Right lobe of liver (tissue), 6 donors: ENCODE results near the gene TSPO. TPM values are rescaled to one million over a fixed set of nuclear protein-coding genes. Genes with fewer than 3 reads are reported as not detected.

Source experiments
- ATAC-seq, 4 donors: fragments of 200-7000 bp; cut with Tn5 transposase; one replicate each; pipeline ENCODE4 v1.9.1; 2020; ENCODE audit warnings: mild to moderate bottlenecking in 4 of 4, moderate library complexity in 4 of 4
- DNase-seq, 3 donors: peaks; one replicate each; pipeline ENCODE4 v3.0.0-alpha.2; 2020
- H3K27ac ChIP-seq, 3 donors: fragments of 200-600 bp; one replicate each; pipeline ENCODE4 v1.8.0; 2022
- H3K27me3 ChIP-seq, 2 donors: fragments of 200-600 bp; one replicate each; pipeline ENCODE4 v1.8.0; 2022
- H3K36me3 ChIP-seq, 4 donors: fragments of 200-600 bp; sonication (generic) in 1 of 4; one replicate each; pipeline versions ENCODE4 v1.5.1 to v1.8.0; 2017 to 2022; ENCODE audit warnings: control low read depth in 1 of 4
- H3K4me1 ChIP-seq, 4 donors: fragments of 200-600 bp; sonication (generic) in 1 of 4; one replicate each; pipeline versions ENCODE4 v1.5.1 to v1.8.0; 2017 to 2022; ENCODE audit warnings: control low read depth in 1 of 4
- H3K4me3 ChIP-seq, 3 donors: fragments of 200-600 bp; one replicate each; pipeline ENCODE4 v1.8.0; 2022
- H3K9me3 ChIP-seq, 4 donors: fragments of 200-600 bp; sonication (generic) in 1 of 4; one replicate each; pipeline versions ENCODE4 v1.5.1 to v1.8.0; 2017 to 2022; ENCODE audit warnings: control low read depth in 1 of 4
- POLR2A ChIP-seq: fragments of 450-650 bp; IDR thresholded peaks from one replicate; pipeline ENCODE4 v1.6.1; 2017; ENCODE audit warnings: antibody characterized with exemption, mild to moderate bottlenecking
- WGBS: methylation state at CpG from one replicate; pipeline ENCODE4 v1.1.6; 2018; ENCODE audit warnings: low coverage, low lambda C conversion rate; ENCODE audit not compliant: insufficient coverage; ENCODE audit errors: missing lambda C conversion rate; 5-methylcytosine and 5-hydroxymethylcytosine counted together
- intact Hi-C, 2 donors: fragments of 100-400 bp; cut with DNase I; formaldehyde crosslinking; loops; one replicate each; pipeline versions ENCODE4 v1.11.2 to v1.14.1; 2022
- total RNA-seq, 6 experiments: library from RNA; depleted of rRNA in 2 of 6; stranded (reverse); fragments of >200 nt in 2 of 6; fragmentation: NEBNext Ultra II Directional in 3 of 6; extraction: Animal tissue kit (Norgen Biotek cat#: 25700) in 3 of 6; gene quantifications; one replicate each; pipeline versions ENCODE4 v1.1.0 to v1.2.4, GENCODE V29; 2016 to 2023
- TF ChIP-seq, protein P1 (sequence below), 4 donors: fragments of 200-600 bp in 3 of 4; fragments of 450-650 bp in 1 of 4; IDR thresholded peaks; one replicate each; pipeline versions ENCODE4 v1.5.1 to v1.8.0; 2016 to 2022; ENCODE audit warnings: antibody characterized with exemption in 4 of 4, mild to moderate bottlenecking in 2 of 4
- donor health status: DM: no; HTN: yes; CAD: no.
- donor health status: DM: no; HTN: no; CAD: no.
- donor health status: DM: no; HTN: no; CAD: no.
- donor health status: DM: no; HTN: yes; CAD: no.
- donor health status: DM: no; HTN: yes; CAD: no.

Gene TSPO
- total RNA-seq, 6 experiments from 2014 or later, result 18.1 to 198 (median 31.9) TPM

DNA sequence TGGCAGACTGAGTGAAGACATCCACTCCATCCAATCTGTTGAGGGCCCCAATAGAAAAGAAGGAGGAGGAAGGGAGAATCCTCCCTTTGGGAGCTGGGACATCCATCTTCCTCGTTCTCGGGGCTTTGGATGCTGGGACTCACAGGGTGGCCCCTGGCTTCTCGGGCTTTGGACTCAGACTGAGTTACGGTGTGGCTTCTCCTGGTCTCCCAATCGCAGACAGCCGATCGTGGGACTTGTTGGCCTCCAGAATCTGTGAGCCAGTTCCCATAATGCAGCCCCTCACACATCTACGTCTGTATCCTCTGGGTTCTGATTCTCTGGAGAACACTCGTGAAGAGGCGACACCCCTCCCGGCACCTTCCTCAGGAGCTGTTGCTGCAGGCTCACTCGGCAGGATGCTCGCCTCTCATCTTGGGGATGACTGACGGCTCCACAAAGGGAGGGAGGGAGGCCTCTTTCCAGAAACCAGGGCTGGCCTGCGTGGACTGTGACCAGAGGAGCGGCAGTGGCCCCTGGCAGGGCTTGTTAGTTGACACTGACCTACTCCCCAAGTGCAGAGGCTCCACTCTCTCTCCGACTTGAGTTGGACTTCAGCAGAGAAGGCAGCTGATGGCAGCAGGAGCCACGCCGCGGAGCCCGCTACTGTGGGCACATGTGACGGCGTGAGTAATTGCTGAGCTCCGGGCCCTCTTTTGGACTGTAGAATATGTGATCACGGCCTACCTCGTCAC is 50.3 kb downstream of the TSPO start:
- no peak for TF ChIP-seq POLR2A
- TF ChIP-seq, protein P1, sequence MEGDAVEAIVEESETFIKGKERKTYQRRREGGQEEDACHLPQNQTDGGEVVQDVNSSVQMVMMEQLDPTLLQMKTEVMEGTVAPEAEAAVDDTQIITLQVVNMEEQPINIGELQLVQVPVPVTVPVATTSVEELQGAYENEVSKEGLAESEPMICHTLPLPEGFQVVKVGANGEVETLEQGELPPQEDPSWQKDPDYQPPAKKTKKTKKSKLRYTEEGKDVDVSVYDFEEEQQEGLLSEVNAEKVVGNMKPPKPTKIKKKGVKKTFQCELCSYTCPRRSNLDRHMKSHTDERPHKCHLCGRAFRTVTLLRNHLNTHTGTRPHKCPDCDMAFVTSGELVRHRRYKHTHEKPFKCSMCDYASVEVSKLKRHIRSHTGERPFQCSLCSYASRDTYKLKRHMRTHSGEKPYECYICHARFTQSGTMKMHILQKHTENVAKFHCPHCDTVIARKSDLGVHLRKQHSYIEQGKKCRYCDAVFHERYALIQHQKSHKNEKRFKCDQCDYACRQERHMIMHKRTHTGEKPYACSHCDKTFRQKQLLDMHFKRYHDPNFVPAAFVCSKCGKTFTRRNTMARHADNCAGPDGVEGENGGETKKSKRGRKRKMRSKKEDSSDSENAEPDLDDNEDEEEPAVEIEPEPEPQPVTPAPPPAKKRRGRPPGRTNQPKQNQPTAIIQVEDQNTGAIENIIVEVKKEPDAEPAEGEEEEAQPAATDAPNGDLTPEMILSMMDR (IDR thresholded peaks at IDR 0.05), result no peak
- no peak overlapping the region for H3K4me3 ChIP-seq
- no peak overlapping the region for H3K27ac ChIP-seq
- no peaks in the 10 kb centered on the region for H3K9me3 ChIP-seq
- no peak for ATAC-seq
- WGBS, result 94% methylated on average over 12 of the region's 26 CpGs
- intact Hi-C loops, result no loop called here
- H3K27me3 ChIP-seq, result no peaks in the 10 kb centered on the region
- no peaks in the 10 kb centered on the region for H3K36me3 ChIP-seq
- no peak for DNase-seq
- no peaks in the 10 kb centered on the region for H3K4me1 ChIP-seq

GRCh38 chr22:43202326-43202725 is 51.0 kb downstream of the TSPO start:
- ATAC-seq (no peak), DNase-seq (no peak)
- intact Hi-C loops, result no loop called here
- H3K4me1 ChIP-seq, result no peaks in the 10 kb centered on the region
- TF ChIP-seq, protein P1 (IDR thresholded peaks at IDR 0.05), result no peak
- no peak for TF ChIP-seq POLR2A
- H3K27me3 ChIP-seq, result no peaks in the 10 kb centered on the region
- H3K27ac ChIP-seq, result no peak overlapping the region
- H3K36me3 ChIP-seq, result no peaks in the 10 kb centered on the region
- 87% methylated on average over 7 of the region's 10 CpGs for WGBS
- H3K9me3 ChIP-seq, result no peaks in the 10 kb centered on the region
- H3K4me3 ChIP-seq, result no peak overlapping the region

GRCh38 chr22:43202756-43203410 is 51.5 kb downstream of the TSPO start:
- no peaks in the 10 kb centered on the region for H3K4me1 ChIP-seq
- intact Hi-C loops, result no loop called here
- 80% methylated on average over 10 of the region's 13 CpGs for WGBS
- ATAC-seq (no peak), DNase-seq (no peak)
- H3K27ac ChIP-seq, result no peak overlapping the region
- no peak overlapping the region for H3K4me3 ChIP-seq
- no peaks in the 10 kb centered on the region for H3K27me3 ChIP-seq
- no peaks in the 10 kb centered on the region for H3K36me3 ChIP-seq
- TF ChIP-seq, protein P1 (IDR thresholded peaks at IDR 0.05), result no peak
- no peak for TF ChIP-seq POLR2A
- no peaks in the 10 kb centered on the region for H3K9me3 ChIP-seq

GRCh38 chr22:43203471-43203981 is 52.2 kb downstream of the TSPO start:
- no peaks in the 10 kb centered on the region for H3K36me3 ChIP-seq
- DNase-seq (no peak), ATAC-seq (no peak)
- H3K27ac ChIP-seq, result no peak overlapping the region
- no peak overlapping the region for H3K4me3 ChIP-seq
- no peak for TF ChIP-seq POLR2A
- TF ChIP-seq, protein P1 (IDR thresholded peaks at IDR 0.05), result no peak
- intact Hi-C loops, result no loop called here
- 95% methylated on average over 4 of the region's 20 CpGs for WGBS
- no peaks in the 10 kb centered on the region for H3K4me1 ChIP-seq
- H3K9me3 ChIP-seq, result no peaks in the 10 kb centered on the region
- no peaks in the 10 kb centered on the region for H3K27me3 ChIP-seq
